PC-3 (cell line): Measurements from ENCODE around the gene SLC4A4. TPM values are rescaled to one million over a fixed set of nuclear protein-coding genes. Genes with fewer than 3 reads are reported as not detected.
A peak's percentile ranks its signal among the peaks of the same experiment; 100 is the strongest.

Source experiments
- ATAC-seq: fragments of 200-7000 bp; cut with Tn5 transposase; 2 replicates; pipeline ENCODE4 v1.9.1; 2020; ENCODE audit warnings: mild to moderate bottlenecking, moderate library complexity
- BruUV-seq: library from RNA; stranded (reverse); fragments of 400-500 nt; replicated peaks from 2 replicates; lab custom pipeline; 2021; lab: Mats Ljungman, UMichigan
- CTCF ChIA-PET: fragments of 300-600 bp; sonication (Branson Sonifier 250); formaldehyde crosslinking; loops from one replicate; lab custom pipeline; 2022; ENCODE audit warnings: antibody characterized with exemption; lab: Charles Lee
- POLR2A ChIA-PET: fragments of 300-600 bp; sonication (Branson Sonifier 250); formaldehyde crosslinking; loops from one replicate; lab custom pipeline; 2022; ENCODE audit warnings: antibody characterized with exemption; ENCODE audit not compliant: unreplicated experiment; lab: Charles Lee
- DNase-seq: peaks from one replicate; pipeline ENCODE4 v3.0.0-alpha.2; 2015
- H2AFZ ChIP-seq: fragments of 300-600 bp; sonication (generic); 2 replicates; pipeline ENCODE4 v1.6.0; 2016; ENCODE audit warnings: antibody characterized with exemption, low read length
- H3F3A ChIP-seq: fragments of 300-600 bp; sonication (generic); one replicate; pipeline ENCODE4 v1.6.0; 2017; ENCODE audit warnings: antibody characterized with exemption, low read length, control low read depth, mild to moderate bottlenecking; ENCODE audit not compliant: unreplicated experiment
- H3K27ac ChIP-seq: fragments of 300-600 bp; sonication (generic); 2 replicates; pipeline ENCODE4 v1.5.1; 2016; ENCODE audit warnings: mild to moderate bottlenecking, low read length
- H3K27me3 ChIP-seq: fragments of 300-600 bp; sonication (generic); 2 replicates; pipeline ENCODE4 v1.6.1; 2016; ENCODE audit warnings: low read length, mixed read lengths
- H3K36me3 ChIP-seq: fragments of 300-600 bp; sonication (generic); 2 replicates; pipeline ENCODE4 v1.6.1; 2016; ENCODE audit warnings: low read depth, mixed run types, low read length, mixed read lengths
- H3K4me1 ChIP-seq: fragments of 300-600 bp; sonication (generic); 2 replicates; pipeline ENCODE4 v1.5.1; 2016; ENCODE audit warnings: low read length; ENCODE audit not compliant: insufficient read depth
- H3K4me2 ChIP-seq: fragments of 300-600 bp; sonication (generic); 2 replicates; pipeline ENCODE4 v1.6.0; 2016; ENCODE audit warnings: low read length
- H3K4me3 ChIP-seq: fragments of 300-600 bp; sonication (generic); 2 replicates; pipeline ENCODE4 v1.5.1; 2016; ENCODE audit warnings: mild to moderate bottlenecking, low read length, mixed read lengths
- H3K79me2 ChIP-seq: fragments of 300-600 bp; sonication (generic); 2 replicates; pipeline ENCODE4 v1.6.1; 2017; ENCODE audit warnings: low read length, mixed read lengths
- H3K9ac ChIP-seq: fragments of 300-600 bp; sonication (generic); 2 replicates; pipeline ENCODE4 v1.6.0; 2016; ENCODE audit warnings: mild to moderate bottlenecking, low read length
- H3K9me2 ChIP-seq: fragments of 300-600 bp; sonication (generic); replicated peaks from 2 replicates; pipeline ENCODE4 v1.6.1; 2016; ENCODE audit warnings: mixed run types, low read length, mixed read lengths
- H3K9me3 ChIP-seq: fragments of 300-600 bp; sonication (generic); 2 replicates; pipeline ENCODE4 v1.6.1; 2016; ENCODE audit warnings: low read length, mixed read lengths
- H4K20me1 ChIP-seq: fragments of 300-600 bp; sonication (generic); 2 replicates; pipeline ENCODE4 v1.6.1; 2016; ENCODE audit warnings: low read length, mixed read lengths
- CTCF ChIP-seq: fragments of 300-600 bp; sonication (generic); conservative IDR thresholded peaks from 2 replicates; pipeline ENCODE4 v1.5.1; 2017; ENCODE audit warnings: antibody characterized with exemption, low read depth, mild to moderate bottlenecking, low read length
- EZH2 ChIP-seq: fragments of 300-600 bp; sonication (generic); IDR thresholded peaks from one replicate; pipeline ENCODE4 v1.6.1; 2017; ENCODE audit warnings: antibody characterized with exemption, mild to moderate bottlenecking, low read length; ENCODE audit not compliant: unreplicated experiment
- EZH2phosphoT487 ChIP-seq: fragments of 300-600 bp; sonication (generic); IDR thresholded peaks from 2 replicates; pipeline ENCODE4 v1.6.1; 2018; ENCODE audit warnings: mild to moderate bottlenecking, antibody characterized with exemption, low read length, borderline replicate concordance
- intact Hi-C: fragments of 100-400 bp; cut with micrococcal nuclease; formaldehyde crosslinking; loops from 2 replicates; pipeline ENCODE4 v1.9.0; 2023
- total RNA-seq: library from RNA; depleted of rRNA; stranded (reverse); fragments of >200 nt; gene quantifications from 2 replicates; pipeline ENCODE4 v1.2.3, GENCODE V29; 2014

SLC4A4 gene
- total RNA-seq, 1 experiment from 2014 or later = 0.47 TPM

DNA sequence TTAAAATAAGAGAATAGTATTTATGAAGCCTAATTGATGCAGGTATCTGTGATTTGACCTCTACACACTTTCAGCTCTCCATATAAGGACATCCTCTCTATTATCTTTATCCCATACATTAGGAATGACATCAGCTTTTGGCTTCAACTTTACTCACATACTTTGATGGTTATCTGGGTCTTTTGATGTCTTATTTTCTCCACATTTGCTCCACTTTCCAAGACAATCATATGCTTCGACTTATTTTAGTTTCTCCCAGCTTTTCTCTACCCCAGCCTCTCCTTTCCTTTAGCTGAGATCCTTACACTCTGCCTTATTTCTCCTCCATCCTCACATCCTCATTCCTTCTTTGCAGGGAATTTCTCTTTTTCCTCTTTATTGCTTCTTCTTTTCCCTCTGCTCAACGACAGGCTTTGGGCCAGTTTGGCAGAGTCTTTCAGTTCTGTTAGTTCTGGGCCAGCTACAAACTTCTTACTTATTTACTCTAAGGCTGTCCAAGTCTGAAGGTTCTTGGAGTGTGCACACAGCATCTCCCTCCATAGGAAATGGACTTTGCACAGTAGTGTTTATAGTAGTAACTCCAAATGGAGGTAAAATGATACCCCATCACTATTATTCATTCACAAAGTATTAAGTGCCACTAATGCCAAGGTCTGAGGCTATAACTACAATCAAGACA is 50.5 kb downstream of the SLC4A4 start:
- DNase-seq (peak; percentile 70), ATAC-seq (peak; percentile 98)
- Histone ChIP-seq H3K9me3 (no peaks in the 10 kb centered on the region), H3K27ac (peak overlapping the region; percentile 14; the same call in 1 of the 2 replicates), H3K4me3 (peak overlapping the region; percentile 6; the same call in 1 of the 2 replicates), H3F3A (no peaks in the 10 kb centered on the region), H3K4me1 (peaks cover 19% of the 10 kb centered on the region), H3K79me2 (no peaks in the 10 kb centered on the region), H3K4me2 (peak overlapping the region; percentile 49), H3K9me2 (no peaks in the 10 kb centered on the region), H4K20me1 (no peaks in the 10 kb centered on the region), H3K27me3 (no peaks in the 10 kb centered on the region), H3K36me3 (no peaks in the 10 kb centered on the region), H3K9ac (no peak overlapping the region), H2AFZ (peak overlapping the region; percentile 5; the same call in 1 of the 2 replicates)
- CTCF ChIA-PET = no interaction called here
- no peak for TF ChIP-seq EZH2
- TF ChIP-seq EZH2phosphoT487 = no peak
- intact Hi-C loops = loop anchor here (10.0 kb wide), 1 partner anchor 136 kb away; no protein-coding TSS in a partner anchor
- POLR2A ChIA-PET = no interaction called here
- no TSS peak for BruUV-seq

DNA sequence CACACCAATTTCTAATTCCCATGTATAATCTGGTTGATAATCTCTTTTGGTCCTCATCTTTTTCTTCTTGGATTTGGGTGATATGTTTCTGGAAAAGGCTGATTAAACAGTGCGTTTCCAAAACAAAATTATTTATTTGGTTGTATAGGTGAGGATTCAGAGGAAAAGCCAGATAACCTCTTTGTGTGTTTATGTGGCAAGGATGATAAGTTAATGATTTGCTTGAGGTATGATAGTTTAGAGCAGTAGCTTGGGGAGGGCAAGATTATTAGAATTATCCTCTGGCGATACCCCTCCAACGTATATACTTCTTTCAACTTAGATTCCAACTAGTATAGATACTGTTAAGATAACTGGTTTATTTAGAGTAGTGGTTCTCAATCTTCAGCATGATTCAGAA is 53.3 kb downstream of the SLC4A4 start:
- Histone ChIP-seq H4K20me1 (no peaks in the 10 kb centered on the region), H3K36me3 (no peaks in the 10 kb centered on the region), H3K27me3 (no peaks in the 10 kb centered on the region), H3F3A (no peaks in the 10 kb centered on the region), H3K9ac (no peak overlapping the region), H3K4me2 (no peak overlapping the region), H3K4me1 (peaks cover 19% of the 10 kb centered on the region), H3K9me2 (no peaks in the 10 kb centered on the region), H3K9me3 (no peaks in the 10 kb centered on the region), H3K79me2 (no peaks in the 10 kb centered on the region), H2AFZ (no peak overlapping the region), H3K4me3 (no peak overlapping the region), H3K27ac (no peak overlapping the region)
- no peak for ATAC-seq
- BruUV-seq = no TSS peak
- ChIA-PET CTCF (no interaction called here), POLR2A (no interaction called here)
- DNase-seq = no peak
- no peak for TF ChIP-seq CTCF
- intact Hi-C loops = no loop called here

DNA sequence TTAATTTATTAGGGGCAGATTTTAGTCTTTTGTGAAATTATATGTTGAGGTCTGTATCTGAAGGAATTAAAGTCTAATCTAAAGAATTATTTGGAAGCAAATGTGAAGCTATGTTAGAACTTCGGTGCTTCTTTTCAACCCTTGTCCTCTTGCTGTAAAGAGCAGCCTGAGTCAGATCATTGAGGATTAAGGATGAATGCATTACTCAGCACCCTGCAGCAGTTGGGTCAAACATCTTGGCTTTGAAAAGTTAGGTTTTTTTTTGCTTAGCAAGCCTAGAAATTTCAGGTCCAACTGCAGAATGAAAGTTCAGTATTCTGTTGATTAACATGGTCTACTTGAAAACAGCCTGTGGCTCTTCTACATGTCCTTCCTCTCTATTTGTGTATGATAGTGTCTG is 57.6 kb downstream of the SLC4A4 start:
- CTCF ChIA-PET = no interaction called here
- intact Hi-C loops = no loop called here
- ATAC-seq (peak; percentile 83), DNase-seq (peak; percentile 58)
- H2AFZ ChIP-seq = no peak overlapping the region
- TF ChIP-seq EZH2 (no peak), EZH2phosphoT487 (no peak), CTCF (no peak)
- no peak overlapping the region for H3K4me3 ChIP-seq
- no peak overlapping the region for H3K27ac ChIP-seq
- no peaks in the 10 kb centered on the region for H4K20me1 ChIP-seq
- no TSS peak for BruUV-seq
- no peak overlapping the region for H3K4me2 ChIP-seq
- no peaks in the 10 kb centered on the region for H3K9me2 ChIP-seq
- H3K9ac ChIP-seq = no peak overlapping the region
- no peaks in the 10 kb centered on the region for H3K79me2 ChIP-seq
- no peaks in the 10 kb centered on the region for H3K27me3 ChIP-seq
- POLR2A ChIA-PET = no interaction called here
- H3K4me1 ChIP-seq = no peaks in the 10 kb centered on the region
- H3K9me3 ChIP-seq = no peaks in the 10 kb centered on the region
- no peaks in the 10 kb centered on the region for H3K36me3 ChIP-seq
- H3F3A ChIP-seq = no peaks in the 10 kb centered on the region
